Measurements from ENCODE around the gene PTPN13.

DNA sequence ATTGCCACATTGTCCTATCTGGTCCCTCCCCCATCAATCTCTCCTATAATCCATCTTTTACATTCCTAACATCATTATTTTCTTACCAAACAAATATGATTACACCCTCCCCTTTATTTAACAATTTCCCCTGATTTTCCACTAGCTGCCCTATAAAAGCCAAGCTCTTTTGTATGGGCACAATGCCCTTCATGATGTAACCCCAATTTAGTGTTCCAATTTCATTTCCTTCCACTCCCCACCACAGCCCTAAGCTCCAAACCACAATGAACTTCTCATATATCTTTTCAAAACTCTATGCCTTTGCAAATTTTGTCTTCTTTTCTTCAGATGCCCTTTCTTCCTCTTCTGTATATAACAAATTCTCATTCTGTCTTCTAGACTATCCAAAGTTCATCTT is 39.5 kb upstream of the PTPN13 start:
- TF ChIP-seq POLR2AphosphoS5 (IDR thresholded peaks at IDR 0.05; ENCODE audit: insufficient read depth in 1 of 2, low read depth in 1 of 2): no peak
- TF ChIP-seq, protein P1, sequence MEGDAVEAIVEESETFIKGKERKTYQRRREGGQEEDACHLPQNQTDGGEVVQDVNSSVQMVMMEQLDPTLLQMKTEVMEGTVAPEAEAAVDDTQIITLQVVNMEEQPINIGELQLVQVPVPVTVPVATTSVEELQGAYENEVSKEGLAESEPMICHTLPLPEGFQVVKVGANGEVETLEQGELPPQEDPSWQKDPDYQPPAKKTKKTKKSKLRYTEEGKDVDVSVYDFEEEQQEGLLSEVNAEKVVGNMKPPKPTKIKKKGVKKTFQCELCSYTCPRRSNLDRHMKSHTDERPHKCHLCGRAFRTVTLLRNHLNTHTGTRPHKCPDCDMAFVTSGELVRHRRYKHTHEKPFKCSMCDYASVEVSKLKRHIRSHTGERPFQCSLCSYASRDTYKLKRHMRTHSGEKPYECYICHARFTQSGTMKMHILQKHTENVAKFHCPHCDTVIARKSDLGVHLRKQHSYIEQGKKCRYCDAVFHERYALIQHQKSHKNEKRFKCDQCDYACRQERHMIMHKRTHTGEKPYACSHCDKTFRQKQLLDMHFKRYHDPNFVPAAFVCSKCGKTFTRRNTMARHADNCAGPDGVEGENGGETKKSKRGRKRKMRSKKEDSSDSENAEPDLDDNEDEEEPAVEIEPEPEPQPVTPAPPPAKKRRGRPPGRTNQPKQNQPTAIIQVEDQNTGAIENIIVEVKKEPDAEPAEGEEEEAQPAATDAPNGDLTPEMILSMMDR (IDR thresholded peaks at IDR 0.05): no peak
- no peak for TF ChIP-seq POLR2A (IDR thresholded peaks at IDR 0.05)
